ENCODE results near the gene GPR139.

GPR139 gene

GRCh38 chr16:20053336-20053735, 20.4 kb downstream of the GPR139 start:
- DNase-seq (ENCODE audit: low read depth) = no peak

- DNase-seq (ENCODE audit: low read depth) = no peak
Measured at GRCh38 chr16:20051611-20052010, 22.1 kb downstream of the GPR139 start.

- DNase-seq (ENCODE audit: low read depth) = no peak
Measured at GRCh38 chr16:20051147-20051546, 22.5 kb downstream of the GPR139 start.

DNA sequence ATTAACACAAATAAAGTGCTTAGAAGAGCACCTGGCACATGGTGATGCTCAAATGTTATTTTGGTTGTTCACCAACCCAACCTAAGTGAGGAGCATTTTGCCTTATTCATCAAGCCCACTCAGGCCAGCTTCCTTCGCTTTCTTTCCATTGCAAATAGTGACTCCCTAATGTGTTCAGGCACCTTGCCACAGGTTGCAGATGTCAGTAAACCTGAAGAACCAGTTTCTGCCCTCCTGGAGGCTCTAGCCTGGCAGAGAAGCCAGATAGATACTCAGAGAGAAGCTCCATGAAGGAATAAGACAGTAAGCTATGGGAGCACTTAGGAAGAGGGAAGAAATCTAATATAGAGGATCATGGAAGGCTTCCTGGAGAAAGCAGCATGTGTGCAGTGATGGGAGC, 23.9 kb downstream of the GPR139 start:
- no peak for DNase-seq (ENCODE audit: low read depth)

DNA sequence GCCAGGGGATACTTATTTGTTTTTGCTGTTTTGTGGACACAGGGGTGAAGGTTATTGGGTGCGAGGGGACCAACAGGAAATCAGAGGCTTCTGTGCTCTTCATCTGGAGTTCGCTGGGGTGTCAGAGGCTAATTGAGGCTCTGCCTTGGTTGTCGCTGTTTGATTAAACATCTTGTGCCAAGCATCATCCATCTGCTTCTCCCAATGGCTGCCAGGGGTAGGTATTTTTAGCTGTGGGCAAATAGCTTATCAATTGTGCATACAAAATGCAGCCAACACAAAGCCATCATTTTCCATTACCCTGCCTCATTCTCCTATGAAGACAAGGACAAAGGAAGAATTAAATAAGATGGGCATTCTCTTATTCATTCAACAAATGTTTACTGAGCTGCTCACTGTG, 27.8 kb downstream of the GPR139 start:
- DNase-seq (ENCODE audit: low read depth) = no peak

DNA sequence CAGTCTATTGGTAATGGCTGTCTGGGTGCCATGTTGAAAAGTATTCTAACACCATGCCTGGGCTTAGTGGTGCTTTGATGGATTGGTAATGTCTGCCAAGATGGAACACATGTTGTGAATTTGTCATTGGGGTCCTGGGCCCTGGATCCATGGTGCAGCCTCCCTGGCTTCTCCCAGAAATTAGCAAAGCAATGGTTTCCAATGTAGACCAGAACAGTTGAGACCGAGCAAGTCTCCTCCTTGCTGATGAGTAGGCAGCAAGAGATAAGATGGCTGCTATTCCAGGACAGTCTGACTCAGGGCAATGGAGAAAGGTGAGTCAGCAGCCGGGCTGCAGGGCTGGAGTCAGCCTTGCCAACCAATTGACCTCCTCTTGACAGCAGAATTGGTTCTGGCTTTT, 30.8 kb downstream of the GPR139 start:
- DNase-seq (ENCODE audit: low read depth) = no peak

- no peak for DNase-seq (ENCODE audit: low read depth)
Measured at GRCh38 chr16:20041924-20042596, 31.6 kb downstream of the GPR139 start.

DNA sequence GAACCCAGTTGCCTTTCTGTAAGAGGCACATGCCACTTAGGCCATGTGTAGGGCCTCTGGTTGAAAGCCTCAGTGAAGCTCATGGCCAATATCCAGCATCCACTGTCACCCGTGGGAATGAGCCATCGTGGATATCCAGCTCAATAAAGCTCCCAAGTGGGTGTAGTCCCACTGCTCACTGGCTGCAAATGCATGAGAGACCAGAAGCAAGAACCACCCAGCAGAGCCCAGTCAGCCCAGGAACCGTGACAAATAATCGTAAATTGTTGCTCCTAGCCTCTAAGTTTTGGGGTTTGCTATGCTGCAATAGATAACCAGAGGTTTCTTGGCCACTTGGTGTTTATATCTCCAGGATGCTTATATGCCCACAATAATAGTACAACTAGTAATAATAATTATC, 33.7 kb downstream of the GPR139 start:
- no peak for DNase-seq (ENCODE audit: low read depth)

DNA sequence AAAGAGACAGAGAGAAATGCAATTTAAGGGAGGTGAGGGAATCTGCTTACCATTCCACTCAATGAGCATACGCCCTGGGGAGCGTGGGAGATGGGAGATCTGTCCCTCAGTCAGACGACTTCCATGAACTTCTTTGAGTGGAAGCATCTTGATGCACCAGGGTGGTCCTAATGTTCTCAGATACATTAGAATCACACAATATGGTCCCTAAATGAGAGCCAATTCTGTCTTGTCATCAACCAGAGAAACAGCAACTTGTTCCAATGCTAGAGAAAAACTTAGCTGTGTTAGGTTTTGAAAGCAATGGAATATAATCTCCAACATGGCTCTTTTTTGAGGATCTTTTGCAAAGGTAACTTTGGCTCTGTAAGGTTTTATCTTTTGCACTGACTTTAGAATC, 44.1 kb downstream of the GPR139 start:
- no peak for DNase-seq (ENCODE audit: low read depth)

GRCh38 chr16:20026361-20027072, 47.2 kb downstream of the GPR139 start:
- DNase-seq (ENCODE audit: low read depth) = no peak

DNA sequence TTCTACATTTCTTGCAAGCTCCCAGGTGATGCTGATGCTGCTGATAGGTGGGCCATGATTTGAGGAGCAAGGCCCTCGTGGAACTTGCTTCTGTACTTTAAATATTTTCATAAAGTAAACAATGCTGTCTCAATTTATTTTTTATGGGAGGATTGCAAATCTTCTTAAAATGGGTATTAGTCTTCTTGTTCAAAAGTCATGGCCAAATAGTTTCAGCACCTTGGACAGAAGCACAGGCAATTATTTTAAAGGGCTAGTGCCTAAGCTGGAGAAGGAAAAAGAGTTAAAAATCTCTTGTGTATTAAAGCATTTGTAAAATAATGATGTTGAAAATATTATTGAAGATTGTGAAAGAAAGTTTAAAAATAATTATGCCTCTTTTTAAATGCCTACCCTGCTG, 50.5 kb downstream of the GPR139 start:
- DNase-seq (ENCODE audit: low read depth) = no peak

GRCh38 chr16:20020976-20021375, 52.7 kb downstream of the GPR139 start:
- no peak for DNase-seq (ENCODE audit: low read depth)

- no peak for DNase-seq (ENCODE audit: low read depth)
Measured at GRCh38 chr16:20020083-20020482, 53.6 kb downstream of the GPR139 start.

GRCh38 chr16:20016234-20016633, 57.5 kb downstream of the GPR139 start:
- DNase-seq (ENCODE audit: low read depth) = no peak

- DNase-seq (ENCODE audit: low read depth) = no peak
Measured at GRCh38 chr16:20004931-20005330, 68.8 kb downstream of the GPR139 start.

DNA sequence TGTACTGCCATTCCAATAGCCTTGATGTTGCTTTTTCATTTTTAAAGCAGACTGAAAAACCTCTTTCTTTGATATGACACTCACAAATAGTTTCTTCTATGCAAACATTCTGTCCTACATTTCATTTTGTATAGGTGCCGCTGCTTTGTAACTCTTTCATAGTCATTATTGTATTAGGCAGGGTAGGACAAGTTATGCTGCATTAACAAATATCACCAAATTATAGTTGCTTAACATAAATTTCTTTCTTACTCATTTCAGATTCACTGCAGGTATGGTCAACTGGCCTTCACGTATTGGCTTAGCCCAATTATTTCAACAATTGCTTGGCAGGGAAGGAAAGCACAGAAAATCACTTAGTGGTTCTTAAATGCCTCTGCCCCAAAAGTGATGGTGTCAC, 70.8 kb downstream of the GPR139 start:
- no peak for DNase-seq (ENCODE audit: low read depth)

DNA sequence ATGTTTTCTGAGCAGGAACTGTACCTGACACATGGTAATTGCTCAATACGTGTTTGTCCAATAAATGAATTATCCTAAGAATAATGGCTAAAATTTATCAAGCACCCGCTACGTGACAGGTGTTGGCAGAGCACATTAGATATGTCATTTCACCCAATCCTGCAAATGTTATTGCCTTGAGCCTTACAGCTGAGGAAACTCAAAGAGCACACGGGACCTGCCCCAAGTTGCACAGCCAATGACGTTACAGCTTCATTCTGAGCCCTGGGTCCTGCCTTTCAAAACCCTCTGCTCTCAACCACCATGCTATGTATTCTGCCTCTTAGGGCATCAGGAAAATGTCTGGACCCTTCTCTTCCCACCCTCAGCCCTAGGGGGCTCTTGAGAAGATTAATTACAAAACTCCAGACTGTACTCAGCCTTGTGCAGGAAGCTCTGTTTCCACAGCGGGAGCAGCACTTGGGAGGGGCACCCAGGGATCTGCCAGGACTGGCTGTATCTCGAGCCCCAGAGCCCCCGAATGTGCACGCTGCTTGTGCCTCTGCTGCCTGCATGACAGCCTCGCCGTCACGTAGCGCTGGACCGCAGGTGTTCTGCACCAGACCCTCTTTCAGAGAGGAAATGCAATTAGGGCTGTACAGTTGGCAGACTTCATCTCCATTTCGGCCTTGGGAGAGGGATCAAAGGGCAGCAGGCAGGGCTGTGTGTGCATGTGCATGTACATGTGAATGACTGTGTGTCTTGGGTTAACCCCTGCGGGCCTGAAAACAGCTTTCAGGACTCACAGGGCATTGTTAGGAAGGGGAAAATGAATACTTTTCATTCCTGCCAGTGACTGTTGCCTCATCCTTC, 71.6 kb downstream of the GPR139 start:
- no peak for DNase-seq (ENCODE audit: low read depth)

DNA sequence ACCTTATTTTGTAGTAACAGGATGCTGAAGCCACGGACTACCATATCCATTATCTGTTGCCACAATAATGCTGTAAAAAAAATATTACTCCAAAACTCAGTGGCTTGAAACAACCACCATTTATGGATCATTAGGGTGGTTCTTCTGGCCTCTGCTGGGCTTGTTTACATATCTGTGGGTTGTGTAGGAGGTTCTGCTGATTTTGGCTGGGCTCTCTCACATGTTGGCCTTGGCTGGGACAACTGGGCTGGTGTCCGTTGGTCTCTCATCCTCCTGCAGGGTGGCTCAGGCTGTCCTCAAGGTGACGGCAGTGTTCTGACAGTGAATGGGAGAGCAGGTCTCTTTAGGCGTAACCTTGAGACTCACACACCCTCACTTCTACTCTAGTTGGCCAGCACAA, 76.0 kb downstream of the GPR139 start:
- DNase-seq (ENCODE audit: low read depth) = no peak

GRCh38 chr16:19997264-19997663, 76.4 kb downstream of the GPR139 start:
- no peak for DNase-seq (ENCODE audit: low read depth)

DNA sequence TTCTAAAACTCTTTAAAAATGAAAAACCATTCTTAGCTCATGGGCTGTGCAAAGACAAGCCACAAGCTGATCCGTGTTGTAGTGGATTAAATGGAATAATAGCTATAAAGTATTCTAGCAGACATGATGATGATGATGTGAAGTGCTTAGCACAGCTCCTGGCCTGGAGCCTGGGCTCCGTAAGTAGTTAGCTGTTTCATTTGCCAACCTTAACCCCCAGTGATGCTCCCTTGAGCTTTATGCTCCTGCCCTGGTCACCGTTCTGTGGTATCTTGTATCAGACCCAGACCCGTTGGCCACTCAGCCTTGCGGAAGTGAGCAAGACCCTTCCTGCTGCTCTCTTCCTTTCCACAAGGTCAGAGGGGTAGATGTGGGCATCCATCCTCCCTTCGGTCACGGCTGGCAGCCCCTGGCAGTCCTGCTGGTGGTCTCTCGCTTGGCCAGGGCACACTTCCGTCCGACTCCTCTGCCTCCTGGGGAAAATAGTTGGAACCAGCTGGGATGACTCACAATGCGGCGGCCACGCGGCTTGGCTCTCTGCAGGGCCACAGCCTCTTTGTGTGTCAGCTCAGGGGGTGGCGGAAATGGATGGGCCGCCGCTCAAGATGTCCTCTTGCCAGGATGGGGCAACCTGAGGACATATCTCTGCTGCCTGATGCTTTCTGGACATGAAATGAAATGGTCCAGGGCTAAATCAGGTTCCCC, 79.1 kb downstream of the GPR139 start:
- DNase-seq (ENCODE audit: low read depth) = no peak

DNA sequence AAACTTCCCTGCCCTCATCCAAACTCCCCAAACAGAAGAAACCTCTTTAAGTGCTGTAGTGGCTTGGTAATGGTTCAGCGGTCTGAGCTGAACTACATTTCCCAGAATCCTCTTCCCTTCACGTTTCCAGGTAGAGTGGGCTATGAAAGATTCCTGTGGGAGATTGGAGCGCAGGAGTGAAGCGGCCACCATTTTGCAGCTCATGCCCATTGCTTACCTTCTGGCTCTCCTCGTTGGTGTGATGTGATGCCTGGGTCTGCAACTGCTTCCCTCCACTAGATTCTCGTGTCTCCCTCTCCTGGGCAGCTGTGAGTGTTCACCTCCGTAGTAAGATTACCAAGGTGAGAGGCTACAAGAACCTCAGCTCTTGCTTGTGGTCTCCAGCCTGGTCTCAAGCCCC, 82.1 kb downstream of the GPR139 start:
- DNase-seq (ENCODE audit: low read depth) = no peak

- DNase-seq (ENCODE audit: low read depth) = no peak
Measured at GRCh38 chr16:19984135-19984534, 89.6 kb downstream of the GPR139 start.
